Activated CD4-positive, alpha-beta T cell treated with anti-CD3 and anti-CD28 coated beads, Interleukin-2, amount 50 U/mL, for 16 hours (primary cell): Measurements from ENCODE around the gene ALK.
"Not testable (repeated sequence)": the region's sequence is repeated elsewhere in the genome, so short reads cannot be mapped to it uniquely, and the experiment has no call there.

Experiments used
- DNase-seq: peaks from one replicate; pipeline ENCODE4 v3.0.0-alpha.2; 2020

The ALK gene

DNA sequence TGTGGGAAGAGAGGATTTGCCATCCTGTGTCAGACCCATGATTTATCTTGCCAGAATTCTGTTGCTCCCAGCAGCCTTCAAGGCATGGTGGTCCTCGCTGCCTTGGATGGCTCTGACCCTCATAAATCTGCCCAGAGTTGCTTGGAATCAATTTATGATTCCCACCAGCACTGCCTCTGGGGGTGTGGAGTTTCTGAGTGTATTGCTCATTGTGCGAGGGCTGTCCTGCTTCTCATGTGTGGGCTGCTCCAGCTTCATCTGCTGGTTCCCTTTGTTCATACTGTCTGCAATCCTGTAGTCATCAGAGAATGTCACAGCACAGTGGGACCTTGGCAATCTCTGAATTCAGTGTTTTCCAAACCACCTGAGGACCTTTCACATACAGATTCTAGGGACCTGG, 666.4 kb downstream of the ALK start:
- no peak for DNase-seq

DNA sequence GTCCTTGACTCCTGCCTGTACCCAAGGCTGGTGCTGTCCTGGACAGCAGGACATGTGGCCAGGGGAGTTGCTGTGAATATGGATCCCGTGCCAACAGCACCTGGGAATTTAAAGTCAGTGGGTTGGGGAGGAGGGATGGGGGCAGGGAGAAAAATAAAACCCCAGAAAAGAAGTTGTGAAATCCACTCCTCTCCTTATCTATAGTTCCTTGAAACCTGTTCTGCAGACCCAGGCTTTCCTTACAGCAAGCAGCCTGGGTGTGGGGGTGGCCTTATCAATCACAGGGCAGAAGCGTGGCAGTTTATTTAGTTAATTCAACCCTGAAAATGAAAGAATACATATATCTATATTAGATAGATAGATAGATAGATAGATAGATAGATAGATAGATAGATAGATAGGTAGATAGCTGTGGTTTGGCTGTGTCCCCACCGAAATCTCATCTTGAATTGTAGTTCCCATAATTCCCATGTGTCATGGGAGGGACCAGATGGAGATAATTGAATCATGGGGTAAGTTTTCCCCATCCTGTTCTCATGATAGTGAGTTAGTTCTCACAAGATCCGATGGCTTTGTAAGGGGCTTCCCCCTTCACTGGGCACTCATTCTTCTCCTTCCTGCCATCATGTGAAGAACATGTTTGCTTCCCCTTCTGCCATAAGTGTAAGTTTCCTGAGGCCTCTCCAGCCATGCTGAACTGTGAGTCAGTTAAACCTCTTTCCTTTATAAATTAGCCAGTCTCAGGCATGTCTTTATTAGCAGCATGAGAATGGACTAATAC, 667.7 kb downstream of the ALK start:
- not testable (repeated sequence) for DNase-seq

DNA sequence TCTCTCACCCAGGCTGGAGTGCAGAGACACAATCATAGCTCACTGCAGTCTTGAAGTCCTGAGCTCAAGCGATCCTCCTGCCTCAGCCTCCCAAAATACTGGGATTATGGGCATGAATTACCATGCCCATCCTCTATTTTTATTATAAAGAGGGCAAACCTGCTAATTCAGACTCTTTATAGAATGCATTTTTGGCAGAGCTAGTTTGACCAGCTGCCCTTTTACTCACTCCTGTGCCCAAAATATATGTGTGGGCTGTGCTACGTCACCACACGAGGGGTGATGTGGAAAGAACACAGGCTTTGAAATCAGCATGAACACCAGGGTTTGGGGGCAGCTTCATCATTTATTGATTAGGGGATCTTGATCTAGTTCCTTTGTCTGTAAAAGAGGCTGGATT, 668.4 kb downstream of the ALK start:
- no peak for DNase-seq

DNA sequence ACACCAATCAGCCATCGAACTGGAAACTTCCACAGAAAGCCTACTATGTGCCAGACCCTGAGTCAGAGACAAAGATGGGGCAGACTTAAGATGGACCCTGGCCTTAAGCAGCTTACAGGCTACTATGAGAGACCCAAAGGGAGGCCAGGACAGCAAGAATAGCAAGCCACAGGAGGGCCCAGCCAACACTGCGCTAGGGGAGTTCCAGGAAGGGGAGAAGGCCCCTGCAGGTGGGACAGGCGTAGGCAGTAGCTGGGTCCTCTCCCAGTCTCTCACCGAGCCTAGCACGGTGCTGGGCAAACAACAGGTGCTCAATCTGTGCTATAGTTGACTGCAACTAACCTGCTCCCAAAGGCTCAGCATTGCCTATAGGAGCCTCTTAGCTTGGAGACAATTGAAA, 670.0 kb downstream of the ALK start:
- DNase-seq = no peak

DNA sequence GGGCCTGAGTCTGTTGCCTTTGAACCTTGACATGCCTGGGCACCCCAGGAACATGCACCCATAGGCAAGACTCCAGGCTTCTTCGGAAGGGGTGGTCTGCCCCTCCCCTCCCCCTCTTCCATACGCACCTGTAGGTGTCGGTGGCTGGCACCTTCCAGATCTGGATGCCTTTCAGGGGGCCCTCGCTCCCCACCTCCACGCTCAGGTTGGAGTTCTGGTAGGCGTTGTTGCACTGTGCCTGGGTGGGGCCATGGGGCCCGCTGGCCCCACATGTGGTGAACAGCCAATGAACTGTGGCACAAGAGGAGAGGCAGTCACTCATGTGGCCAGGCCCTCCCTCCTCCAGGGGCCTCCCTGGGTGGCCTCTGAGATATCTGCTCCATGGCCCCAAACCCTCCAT, 670.4 kb downstream of the ALK start:
- DNase-seq = no peak

DNA sequence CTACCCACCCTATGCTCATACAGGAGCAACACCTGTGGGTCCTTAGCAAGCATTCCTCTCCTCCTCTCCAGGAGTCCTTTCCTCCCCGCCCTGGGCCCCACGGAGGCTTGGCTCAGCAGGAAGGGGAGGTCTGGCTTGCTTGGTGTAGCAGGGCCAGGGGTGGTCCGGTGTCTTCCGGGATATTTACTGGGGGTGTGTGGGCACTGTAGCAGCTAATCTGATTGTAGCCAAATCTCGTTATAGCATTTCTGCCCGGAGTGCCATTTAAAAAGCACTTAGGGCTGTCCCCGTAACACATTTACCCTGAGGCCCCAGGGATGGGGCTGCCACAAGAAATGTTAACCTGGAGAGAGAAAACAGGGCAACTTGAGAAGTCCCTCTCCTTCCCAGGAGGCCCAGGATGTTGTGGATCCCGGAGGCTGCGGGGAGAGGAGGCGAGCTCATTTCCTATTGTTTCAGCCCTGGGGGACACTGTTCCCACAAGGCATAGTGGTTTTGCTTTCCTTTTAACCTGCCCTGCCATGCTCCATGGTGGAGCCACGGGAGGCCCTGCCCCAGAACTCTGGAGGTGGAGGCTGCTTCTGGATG, 671.6 kb downstream of the ALK start:
- no peak for DNase-seq

DNA sequence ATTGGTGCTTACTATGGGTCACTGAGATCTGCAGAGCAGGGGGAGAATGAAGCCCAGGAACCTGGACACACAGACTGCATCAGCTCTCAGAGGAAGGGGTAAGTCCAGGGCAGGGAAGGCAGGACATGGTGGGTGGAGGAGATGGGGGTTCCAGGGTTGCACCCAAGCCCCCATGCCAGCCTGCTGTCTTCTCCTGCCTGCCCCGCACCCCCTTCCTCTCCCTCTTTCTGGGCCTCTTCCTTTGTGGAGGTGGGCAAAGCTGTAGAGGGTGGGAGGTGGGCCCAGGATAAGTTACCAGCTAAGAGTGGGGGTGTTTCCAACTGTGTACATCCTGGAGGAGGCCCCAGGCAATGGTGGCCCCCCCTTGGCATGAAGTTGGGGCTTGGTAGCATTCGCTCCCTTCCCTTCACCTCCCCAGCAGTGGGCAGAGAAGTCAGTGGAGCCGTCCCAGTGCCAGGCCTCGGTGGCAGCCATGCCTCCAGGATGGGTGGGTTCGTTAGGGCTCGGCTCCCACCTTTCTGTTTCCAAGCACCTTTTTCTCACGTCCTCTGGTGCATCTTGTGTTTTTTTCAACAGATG, 674.0 kb downstream of the ALK start:
- DNase-seq = no peak

DNA sequence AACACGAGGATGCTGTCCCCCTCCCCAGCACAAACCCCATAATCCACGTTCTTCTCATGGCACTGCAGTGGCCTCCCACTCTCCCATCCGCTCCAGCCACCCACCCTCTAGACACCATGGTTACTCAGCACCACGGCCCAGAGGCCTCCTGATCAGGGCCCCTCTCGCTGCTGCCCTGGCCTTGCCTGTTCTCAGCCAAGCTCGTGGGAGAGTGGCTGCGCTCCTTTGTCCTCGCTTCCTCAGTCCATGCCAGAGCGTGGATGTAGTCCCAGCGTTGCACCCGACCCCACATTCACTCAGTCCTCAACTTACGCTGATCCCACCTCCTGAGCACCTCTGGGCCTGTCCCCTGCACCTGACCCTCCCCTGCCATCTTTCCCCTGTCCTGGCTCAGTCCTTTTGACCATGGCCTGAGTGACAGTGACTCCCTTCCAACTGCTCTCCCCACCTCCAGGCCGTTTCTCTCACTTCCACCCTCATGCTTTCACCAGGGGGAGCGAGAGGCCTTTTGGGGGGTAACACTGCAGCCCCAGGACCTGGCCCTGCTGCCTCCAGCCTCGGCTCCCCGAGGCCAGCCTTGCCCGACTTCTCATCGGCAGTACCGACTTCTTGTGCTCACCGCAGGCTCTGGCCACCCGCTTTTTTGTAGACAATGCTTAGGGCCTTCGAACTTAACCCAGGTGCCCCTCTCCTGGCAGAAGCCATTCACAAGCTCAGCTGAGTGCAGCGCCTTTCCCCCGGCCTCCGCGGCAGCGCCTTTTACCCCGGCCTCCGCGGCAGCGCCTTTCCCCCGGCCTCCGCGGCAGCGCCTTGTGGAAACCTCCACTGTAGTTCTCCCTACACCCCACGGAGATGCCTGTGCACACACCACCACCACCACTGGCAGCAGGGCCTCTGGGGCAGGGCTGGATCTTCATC, 674.7 kb downstream of the ALK start:
- no peak for DNase-seq

DNA sequence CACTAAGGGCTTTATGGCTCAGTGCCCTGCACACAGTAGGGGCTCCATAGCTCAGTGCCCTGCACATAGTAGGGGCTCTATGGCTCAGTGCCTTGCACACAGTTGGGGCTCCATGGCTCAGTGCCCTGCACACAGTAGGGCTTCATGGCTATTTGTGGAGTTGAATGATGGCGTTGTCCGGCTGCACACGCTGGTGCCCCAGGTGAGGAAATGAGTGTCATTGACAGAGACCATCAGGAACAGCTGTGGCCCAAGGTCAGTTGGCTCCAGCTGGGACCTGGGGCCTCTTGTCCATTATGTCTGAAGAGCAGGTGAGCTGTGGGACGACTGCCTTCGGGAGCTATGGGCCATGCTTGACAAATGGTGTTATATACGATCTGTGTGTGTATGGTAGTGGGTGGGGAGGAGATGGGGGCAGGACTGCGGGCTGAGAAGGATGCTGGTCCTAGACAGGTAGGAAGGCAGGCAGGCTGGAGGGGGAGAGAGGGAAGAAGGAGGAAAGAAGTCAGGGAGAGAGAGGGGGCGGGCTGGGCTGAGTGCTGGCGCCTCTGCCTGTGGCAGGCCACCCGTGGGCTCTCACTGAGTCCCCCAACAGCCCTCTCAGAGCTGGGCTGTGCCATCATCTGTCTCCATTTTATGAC, 675.5 kb downstream of the ALK start:
- no peak for DNase-seq

DNA sequence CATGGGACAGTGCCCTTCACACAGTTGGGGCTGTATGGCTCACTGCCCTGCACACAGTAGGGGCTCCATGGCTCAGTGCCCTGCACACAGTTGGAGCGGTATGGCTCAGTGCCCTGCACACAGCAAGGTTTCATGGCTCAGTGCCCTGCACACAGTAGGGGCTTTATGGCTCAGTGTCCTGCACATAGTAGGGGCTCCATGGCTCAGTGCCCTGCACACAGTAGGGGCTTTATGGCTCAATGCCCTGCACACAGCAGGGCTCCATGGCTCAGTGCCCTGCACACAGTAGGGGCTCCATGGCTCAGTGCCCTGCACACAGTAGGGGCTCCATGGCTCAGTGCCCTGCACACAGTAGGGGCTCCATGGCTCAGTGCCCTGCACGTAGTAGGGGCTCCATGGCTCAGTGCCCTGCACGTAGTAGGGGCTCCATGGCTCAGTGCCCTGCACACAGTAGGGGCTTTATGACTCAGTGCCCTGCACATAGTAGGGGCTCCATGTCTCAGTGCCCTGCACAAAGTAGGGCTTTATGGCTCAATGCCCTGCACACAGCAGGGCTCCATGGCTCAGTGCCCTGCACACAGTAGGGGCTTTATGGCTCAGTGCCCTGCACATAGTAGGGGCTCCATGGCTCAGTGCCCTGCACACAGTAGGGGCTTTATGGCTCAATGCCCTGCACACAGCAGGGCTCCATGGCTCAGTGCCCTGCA, 676.2 kb downstream of the ALK start:
- DNase-seq = not testable (repeated sequence)

DNA sequence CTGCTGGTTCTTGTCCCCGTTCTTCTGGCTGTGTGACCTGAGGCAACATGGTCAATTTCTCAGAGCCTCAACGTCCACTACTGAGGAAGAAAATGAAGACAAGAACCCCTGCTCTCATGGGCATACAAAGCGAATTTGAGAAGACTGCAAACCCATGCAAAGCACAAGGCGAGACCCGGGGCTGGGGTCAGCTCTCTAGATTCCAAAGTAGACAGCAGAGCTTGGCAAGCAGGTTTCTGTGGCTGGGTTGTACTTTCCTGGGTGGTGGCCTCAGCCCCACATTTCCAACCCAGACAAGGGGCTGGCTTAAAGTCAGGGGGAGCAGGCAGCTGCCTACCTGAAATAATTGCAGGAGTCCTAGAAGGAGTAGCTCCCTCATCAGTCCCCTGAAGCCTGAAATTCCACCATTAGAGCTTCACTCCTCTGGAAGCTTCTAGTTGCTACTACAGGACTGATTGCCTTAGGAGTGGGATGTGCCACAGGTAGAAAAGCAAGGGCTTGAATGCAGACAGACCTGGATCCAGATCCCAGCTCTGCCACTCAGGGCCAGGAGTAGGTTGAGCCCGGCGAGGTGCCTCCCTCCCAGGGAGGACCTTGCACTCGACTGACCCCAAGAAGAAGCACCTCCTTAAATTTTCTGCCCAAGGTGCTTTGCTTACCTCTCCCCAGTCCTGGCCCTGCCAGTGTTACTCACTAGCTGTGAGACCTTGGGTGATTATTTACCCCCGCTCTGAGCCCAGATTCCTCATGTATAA, 678.6 kb downstream of the ALK start:
- no peak for DNase-seq

DNA sequence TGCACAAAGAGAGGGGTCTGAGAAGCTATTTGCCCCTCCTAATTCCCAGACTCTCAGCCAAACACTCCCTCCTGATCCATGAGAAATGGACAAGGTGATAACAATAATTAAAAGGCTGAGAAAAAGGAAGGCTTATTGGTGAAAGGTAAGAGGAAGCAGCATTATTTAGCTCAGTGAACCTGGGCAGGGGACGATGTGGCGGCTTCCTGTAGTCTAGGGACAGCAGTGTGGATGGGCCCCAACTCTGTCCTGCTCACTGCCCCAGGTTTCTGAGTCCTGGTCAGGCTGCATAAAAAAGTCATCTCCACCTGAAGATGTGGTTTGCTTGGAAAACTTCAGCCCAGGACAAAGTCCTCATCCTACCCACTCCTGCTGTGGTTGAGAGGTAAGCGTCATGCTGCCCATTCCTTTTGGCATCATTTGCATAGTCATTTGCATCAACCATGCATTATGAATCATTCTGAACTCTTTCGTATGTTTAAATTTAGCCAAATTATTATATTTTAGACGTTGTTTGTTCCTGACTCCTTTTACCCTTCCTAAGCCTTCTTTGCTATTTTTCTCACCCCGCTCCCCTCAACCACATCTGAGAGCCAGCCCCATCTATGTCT, 679.3 kb downstream of the ALK start:
- no peak for DNase-seq

DNA sequence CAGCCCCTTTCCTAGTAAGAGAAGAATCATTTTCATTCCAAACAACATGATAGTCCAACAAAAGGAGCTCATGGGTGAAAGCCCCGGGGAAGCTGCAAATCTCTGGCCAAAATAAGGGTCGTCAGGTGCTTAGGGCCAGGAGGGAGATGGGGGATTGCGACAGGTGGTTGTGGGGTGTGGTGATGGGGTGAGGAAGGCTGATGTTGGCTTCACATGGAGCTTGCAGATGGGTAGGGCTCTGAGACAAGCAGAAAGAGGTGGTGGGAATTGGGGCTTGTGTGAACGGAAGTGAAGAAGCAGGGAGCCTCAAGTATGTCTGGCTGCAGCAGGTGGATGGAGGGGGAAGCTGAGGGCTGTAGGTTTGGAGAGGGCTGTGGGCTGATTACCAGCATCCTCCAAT, 680.0 kb downstream of the ALK start:
- no peak for DNase-seq

DNA sequence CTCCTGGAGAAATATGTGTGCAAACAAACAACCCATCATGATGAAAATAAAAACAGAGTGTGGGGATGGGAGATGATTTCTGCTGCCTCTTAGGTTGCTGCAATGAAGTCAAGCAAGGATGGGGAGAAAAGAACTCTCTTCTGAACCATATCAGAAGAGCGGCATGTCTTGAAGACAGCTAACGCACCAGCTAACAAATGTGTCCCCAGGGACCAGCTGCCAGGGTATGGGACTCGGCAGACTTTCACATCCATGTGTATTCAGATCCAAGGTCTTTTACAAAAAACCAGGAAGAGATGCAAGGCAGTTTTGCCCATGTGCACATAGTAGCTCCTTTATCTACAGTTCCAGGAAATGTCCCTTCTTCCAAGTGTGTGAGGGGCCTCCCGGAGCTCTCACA, 680.8 kb downstream of the ALK start:
- DNase-seq = no peak

DNA sequence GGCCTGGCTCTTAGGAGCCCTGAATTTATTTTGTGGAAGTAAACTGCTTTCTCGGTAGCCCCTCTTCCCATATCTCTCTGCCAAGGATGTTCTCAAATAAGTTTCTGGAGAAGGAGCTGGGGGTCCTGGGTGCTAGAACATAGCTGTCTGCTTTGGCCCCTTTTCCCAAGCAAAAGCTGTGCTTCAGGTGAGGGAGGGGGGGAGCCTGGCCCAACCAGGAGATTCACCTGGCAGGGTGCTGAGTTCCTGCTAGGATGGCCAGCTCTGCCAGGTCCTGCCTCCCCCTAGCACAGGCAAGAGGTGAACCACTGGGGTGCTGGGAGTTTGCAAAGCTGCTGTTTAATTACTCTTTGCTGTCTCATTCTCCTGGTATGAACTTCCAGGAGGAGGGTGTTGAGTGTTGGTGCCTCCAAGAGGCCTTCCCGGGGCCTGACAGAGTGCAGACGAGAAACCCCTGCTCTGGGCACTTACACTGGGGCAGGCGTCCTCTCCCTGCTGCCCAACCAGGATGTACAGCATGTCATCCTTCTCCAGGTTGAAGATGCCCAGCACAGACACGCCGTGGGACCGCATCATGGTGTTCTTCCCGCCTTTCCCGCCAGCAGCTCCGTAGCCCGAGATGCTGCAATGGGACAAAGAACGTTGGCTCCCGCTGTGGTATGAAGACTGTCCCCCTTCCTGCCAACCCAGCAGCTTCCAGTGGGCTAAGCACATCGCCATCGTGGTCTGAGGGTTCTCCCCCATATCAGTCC, 682.0 kb downstream of the ALK start:
- DNase-seq = no peak

DNA sequence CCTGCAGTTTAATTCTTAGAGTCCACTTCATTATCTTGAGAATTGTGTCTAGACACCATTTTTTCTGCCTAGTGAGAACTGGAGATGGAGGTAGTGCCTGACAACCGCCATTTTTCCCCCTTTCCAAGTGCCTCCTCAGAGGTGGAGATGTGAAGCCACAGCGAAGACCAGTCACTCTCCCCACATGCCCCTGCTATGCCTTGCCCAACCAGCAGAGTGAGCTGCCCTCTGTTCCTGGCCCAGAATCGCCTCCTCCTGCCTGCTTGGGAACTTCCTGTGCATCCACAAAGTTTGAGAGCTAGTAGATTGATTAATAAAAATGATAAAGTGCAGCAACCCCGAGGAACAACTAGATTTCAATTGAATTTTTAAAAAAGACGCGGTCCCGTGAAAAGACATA, 682.9 kb downstream of the ALK start:
- DNase-seq = peak; percentile 14

DNA sequence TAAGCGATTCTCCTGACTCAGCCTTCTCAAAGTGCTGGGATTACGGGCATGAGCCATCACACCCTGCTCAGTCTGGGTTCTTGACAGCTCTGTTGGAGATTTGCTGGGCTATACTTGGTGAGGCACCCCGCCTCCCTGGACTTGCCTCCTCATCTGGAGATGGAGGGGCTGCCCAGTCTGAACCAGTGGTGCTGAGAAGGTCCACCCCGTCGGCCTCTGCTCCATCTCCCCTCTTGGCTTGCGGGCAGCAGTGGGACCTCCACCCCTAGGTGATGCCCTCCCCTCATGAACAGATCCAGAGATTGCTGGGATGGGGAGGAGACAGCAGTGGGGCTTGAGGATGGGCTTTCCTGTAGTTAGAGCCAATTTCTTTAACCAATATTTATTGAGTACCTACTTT, 685.3 kb downstream of the ALK start:
- no peak for DNase-seq

DNA sequence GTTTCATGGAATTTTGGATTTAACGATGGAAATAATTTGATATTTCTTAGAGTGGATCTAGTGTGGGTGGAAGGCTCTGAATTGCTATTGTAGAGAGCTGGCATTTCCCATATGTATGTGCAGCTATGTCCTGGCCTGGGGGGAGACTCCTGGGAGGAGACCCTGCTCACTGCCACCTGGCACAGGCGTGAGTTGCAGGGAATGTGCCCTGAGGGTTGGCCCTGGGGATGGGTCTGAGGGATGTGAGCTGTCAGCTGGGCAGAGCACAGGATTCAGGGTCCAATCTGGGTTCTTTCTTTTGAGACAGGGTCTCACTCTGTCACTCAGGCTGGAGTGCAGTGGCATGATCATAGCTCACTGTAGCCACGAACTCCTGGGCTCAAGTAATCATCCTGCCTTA, 686.0 kb downstream of the ALK start:
- DNase-seq = no peak

DNA sequence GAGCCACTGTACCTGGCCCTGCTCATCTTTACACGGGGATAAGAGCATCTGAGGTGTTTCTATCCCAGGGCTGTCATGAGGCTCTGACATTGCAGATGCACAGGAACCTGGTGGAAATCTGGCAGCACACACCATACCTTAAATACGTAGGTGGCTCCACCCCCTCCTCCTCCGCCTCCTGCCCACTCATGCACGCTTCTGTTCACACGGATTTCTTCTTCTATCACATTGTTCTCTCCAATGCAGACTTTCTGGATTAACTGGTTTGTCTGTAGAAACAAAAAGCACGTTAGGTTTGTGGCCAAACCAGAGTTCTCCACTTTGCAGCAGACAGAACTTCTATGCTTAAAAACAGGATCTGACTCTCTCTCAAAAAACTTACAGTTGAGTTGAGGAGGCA, 688.0 kb downstream of the ALK start:
- no peak for DNase-seq

DNA sequence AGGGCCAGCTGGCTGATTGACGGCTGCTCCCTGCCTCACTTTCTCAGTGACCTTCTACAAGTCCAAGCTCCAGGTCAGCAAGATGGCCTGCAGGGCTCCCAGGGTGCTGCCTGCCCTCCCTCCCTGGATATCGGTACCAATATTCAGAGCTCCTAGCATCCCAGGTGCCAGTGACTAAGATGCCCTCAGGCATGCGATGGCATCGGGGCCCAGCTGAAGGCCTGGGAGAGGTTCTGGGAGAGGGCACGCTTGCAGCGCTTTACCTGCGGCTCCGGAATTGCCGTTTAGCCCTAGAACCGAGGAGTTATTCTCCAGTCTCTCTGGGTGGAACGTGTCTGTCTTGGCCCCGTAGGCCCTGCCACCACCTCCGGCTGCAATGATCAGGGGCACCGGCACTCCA, 689.3 kb downstream of the ALK start:
- no peak for DNase-seq
